HL-60 (cell line): Measurements from ENCODE around the gene USP19.

Experiments
- DNase-seq, 2 experiments: peaks; one replicate each; pipeline ENCODE4 v3.0.0-alpha.2; 2010 to 2020; ENCODE audit warnings: low read depth in 1 of 2, low spot score in 1 of 2
- H3K27ac ChIP-seq: fragments of 250-450 bp; sonication (Bioruptor Pico); replicated peaks from 2 replicates; pipeline ENCODE4 v1.5.1; 2020; ENCODE audit warnings: mild to moderate bottlenecking, moderate library complexity
- H3K27me3 ChIP-seq: fragments of 250-450 bp; sonication (Bioruptor Pico); 2 replicates; pipeline ENCODE4 v1.5.1; 2021; ENCODE audit warnings: mild to moderate bottlenecking, moderate library complexity; ENCODE audit not compliant: insufficient read depth, poor library complexity, severe bottlenecking
- H3K4me3 ChIP-seq: replicated peaks from 2 replicates; pipeline ENCODE4 v1.5.1; 2011; ENCODE audit warnings: mild to moderate bottlenecking, control low read depth, low read length; ENCODE audit not compliant: insufficient read depth
- CTCF ChIP-seq: IDR thresholded peaks from one replicate; pipeline ENCODE4 v1.5.1; 2011; ENCODE audit warnings: low read length, control low read depth, inconsistent platforms; ENCODE audit not compliant: insufficient read depth
- GABPA ChIP-seq: IDR thresholded peaks from 2 replicates; pipeline ENCODE4 v1.6.1; 2012; ENCODE audit warnings: low read depth
- POLR2AphosphoS5 ChIP-seq: IDR thresholded peaks from 2 replicates; pipeline ENCODE4 v1.6.1; 2012; ENCODE audit warnings: low read depth
- REST ChIP-seq: IDR thresholded peaks from 2 replicates; pipeline ENCODE4 v1.6.1; 2012; ENCODE audit warnings: low read depth; ENCODE audit not compliant: insufficient replicate concordance
- SPI1 ChIP-seq: IDR thresholded peaks from 2 replicates; pipeline ENCODE4 v1.6.1; 2012; ENCODE audit warnings: low read depth, mild to moderate bottlenecking, borderline replicate concordance

The USP19 gene

GRCh38 chr3:49161197-49161596 lies 40.6 kb upstream of the USP19 start:
- Histone ChIP-seq H3K4me3 (no peak overlapping the region), H3K27ac (peak overlapping the region; percentile 52; the same call in 1 of the 2 replicates), H3K27me3 (no peaks in the 10 kb centered on the region)
- DNase-seq = no peak
- no peak for TF ChIP-seq REST
- TF ChIP-seq GABPA = no peak
- TF ChIP-seq CTCF = no peak
- no peak for TF ChIP-seq SPI1
- TF ChIP-seq POLR2AphosphoS5 = no peak; the same call in 1 of the 2 replicates

- no peak overlapping the region for H3K27ac ChIP-seq
- H3K27me3 ChIP-seq = no peaks in the 10 kb centered on the region
- TF ChIP-seq GABPA = no peak
- TF ChIP-seq CTCF = no peak
- TF ChIP-seq POLR2AphosphoS5 = no peak
- DNase-seq = no peak
- H3K4me3 ChIP-seq = no peak overlapping the region
Measured at GRCh38 chr3:49158792-49159191, 38.2 kb upstream of the USP19 start.

GRCh38 chr3:49158103-49158709 lies 37.6 kb upstream of the USP19 start:
- peak; percentile 28 to 74 for DNase-seq
- no peak overlapping the region for H3K4me3 ChIP-seq
- H3K27me3 ChIP-seq = no peaks in the 10 kb centered on the region
- TF ChIP-seq CTCF = peak; percentile 27
- no peak for TF ChIP-seq REST
- no peak overlapping the region for H3K27ac ChIP-seq

- Histone ChIP-seq H3K27ac (no peak overlapping the region), H3K4me3 (no peak overlapping the region), H3K27me3 (no peaks in the 10 kb centered on the region)
- no peak for TF ChIP-seq CTCF
- no peak for DNase-seq
Measured at GRCh38 chr3:49157289-49157688, 36.7 kb upstream of the USP19 start.
